Cardiac fibroblast (primary cell): ENCODE data around the gene KIF19.

Experiments
- DNase-seq, 2 donors: peaks; one replicate each; pipeline versions ENCODE4 v3.0.0 to v3.0.0-alpha.2; 2010; ENCODE audit warnings: low read depth in 2 of 2
- H3K4me3 ChIP-seq, 2 donors: replicated peaks in 1 of 2; 1 replicate in 1 of 2; 2 replicates in 1 of 2; pipeline ENCODE4 v1.5.1; 2011; ENCODE audit warnings: low read depth in 2 of 2, low read length in 2 of 2, mild to moderate bottlenecking in 2 of 2, moderate library complexity in 1 of 2
- TF ChIP-seq, protein P1 (sequence below): IDR thresholded peaks from one replicate; pipeline ENCODE4 v1.5.1; 2011; ENCODE audit warnings: low read depth, mild to moderate bottlenecking, low read length, inconsistent platforms

KIF19 gene

GRCh38 chr17:74351552-74352210 is 25.7 kb downstream of the KIF19 start:
- TF ChIP-seq, protein P1, sequence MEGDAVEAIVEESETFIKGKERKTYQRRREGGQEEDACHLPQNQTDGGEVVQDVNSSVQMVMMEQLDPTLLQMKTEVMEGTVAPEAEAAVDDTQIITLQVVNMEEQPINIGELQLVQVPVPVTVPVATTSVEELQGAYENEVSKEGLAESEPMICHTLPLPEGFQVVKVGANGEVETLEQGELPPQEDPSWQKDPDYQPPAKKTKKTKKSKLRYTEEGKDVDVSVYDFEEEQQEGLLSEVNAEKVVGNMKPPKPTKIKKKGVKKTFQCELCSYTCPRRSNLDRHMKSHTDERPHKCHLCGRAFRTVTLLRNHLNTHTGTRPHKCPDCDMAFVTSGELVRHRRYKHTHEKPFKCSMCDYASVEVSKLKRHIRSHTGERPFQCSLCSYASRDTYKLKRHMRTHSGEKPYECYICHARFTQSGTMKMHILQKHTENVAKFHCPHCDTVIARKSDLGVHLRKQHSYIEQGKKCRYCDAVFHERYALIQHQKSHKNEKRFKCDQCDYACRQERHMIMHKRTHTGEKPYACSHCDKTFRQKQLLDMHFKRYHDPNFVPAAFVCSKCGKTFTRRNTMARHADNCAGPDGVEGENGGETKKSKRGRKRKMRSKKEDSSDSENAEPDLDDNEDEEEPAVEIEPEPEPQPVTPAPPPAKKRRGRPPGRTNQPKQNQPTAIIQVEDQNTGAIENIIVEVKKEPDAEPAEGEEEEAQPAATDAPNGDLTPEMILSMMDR: no peak
- DNase-seq: no peak
- H3K4me3 ChIP-seq: no peak overlapping the region

DNA sequence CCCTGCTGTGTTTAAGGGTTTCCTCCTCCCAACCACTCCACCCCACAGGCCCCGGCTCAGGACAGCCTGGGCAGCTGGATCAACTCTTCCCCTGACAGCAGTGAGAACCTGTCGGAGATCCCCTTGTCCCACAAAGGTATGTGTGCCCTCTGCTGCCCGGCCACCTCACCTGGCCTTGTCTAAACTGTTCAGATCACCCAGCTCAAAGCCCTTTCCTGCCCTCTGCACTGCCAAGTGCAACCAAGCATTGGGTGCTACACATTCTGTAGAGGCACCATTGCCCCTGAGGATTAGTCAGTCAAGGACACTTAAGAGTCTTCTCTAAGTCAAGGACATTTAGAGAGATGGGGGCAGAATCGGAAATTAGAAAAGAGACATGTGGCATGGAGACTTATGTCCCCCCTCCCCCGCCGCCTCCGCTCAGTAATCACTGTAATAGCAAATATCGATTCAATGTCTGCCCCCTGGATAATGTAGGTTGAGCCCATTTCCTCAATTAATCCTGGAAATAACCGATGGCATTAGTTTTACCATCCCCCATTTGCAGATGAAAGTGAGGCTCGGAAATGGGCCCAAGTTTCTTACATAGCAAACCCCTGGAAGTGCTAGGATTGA is 27.5 kb downstream of the KIF19 start:
- TF ChIP-seq, protein P1: no peak
- H3K4me3 ChIP-seq: no peak overlapping the region
- DNase-seq: no peak

GRCh38 chr17:74354123-74354522 is 28.1 kb downstream of the KIF19 start:
- TF ChIP-seq, protein P1: peak; percentile 16
- DNase-seq: peak in 1 of 2 donors; percentile 9
- no peak overlapping the region for H3K4me3 ChIP-seq

DNA sequence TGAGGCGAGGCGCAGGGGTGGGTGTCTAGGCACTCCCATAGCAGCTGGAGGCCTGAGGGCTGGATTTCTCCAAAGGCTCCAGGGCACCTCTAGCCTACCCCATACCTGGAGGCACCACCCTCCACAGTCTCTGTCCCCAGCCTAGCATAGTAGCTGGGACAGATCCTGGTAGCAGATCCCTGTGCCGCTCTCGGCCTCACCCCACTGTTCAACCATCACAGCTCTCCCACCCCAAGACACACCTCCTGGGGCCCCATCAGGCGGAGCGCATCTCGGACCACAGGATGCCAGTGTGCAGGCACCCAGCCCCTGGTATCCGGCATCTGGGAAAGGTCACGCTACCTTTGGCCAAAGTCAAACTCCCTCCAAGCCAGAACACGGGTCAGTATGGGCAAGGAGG is 28.5 kb downstream of the KIF19 start:
- TF ChIP-seq, protein P1: no peak
- no peak for DNase-seq
- no peak overlapping the region for H3K4me3 ChIP-seq

GRCh38 chr17:74355065-74355464 is 29.0 kb downstream of the KIF19 start:
- TF ChIP-seq, protein P1: no peak
- no peak for DNase-seq
- no peak overlapping the region for H3K4me3 ChIP-seq

DNA sequence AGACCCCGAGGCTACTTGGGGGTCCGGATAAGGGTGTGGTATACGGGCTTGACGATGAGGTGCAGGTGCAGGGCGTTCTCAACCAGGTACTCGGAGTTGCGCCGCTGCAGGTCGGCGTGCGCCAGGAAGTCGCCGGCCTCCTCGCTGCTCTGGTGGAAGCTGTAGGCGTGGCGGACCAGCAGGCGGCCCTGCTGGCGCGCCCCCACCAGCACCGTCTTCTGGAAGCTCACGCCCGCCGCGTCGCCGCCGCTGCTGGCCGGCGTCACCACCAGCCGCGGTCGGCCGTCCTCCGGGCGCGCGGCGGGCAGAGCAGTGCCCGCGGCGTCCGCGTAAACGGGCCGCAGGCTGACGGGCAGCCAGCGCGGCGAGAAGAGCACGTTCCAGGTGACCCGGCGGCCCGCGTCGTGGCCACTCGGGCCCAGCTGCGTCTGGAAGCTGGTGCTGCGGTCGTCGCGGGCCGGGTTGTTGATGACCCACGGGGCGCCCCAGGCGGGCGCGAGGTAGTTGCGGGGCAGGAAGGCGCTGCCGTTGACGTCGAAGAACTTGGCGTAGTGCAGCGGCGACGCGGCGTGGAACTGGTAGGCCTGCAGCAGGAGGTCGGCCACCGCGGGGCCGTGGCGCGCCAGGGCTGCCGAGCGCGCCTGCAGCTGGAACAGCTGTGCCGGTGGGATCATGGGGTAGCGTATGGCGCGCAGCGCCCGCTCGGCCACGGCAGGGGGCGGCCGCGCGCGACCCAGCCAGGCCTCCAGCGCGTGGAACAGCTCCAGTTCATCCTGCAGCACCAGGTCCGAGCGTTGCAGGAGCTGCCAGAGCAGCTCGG is 30.8 kb downstream of the KIF19 start:
- no peak for DNase-seq
- TF ChIP-seq, protein P1: no peak
- no peak overlapping the region for H3K4me3 ChIP-seq
